ENCODE measurements around the gene KLHDC7B. TPM values are rescaled to one million over a fixed set of nuclear protein-coding genes. Genes with fewer than 3 reads are reported as not detected.

Gene KLHDC7B
- total and polyA plus RNA-seq, 2 donors (not counting 3 experiments of a cell fraction or from before 2014, with no cell fraction given): not detected

DNA sequence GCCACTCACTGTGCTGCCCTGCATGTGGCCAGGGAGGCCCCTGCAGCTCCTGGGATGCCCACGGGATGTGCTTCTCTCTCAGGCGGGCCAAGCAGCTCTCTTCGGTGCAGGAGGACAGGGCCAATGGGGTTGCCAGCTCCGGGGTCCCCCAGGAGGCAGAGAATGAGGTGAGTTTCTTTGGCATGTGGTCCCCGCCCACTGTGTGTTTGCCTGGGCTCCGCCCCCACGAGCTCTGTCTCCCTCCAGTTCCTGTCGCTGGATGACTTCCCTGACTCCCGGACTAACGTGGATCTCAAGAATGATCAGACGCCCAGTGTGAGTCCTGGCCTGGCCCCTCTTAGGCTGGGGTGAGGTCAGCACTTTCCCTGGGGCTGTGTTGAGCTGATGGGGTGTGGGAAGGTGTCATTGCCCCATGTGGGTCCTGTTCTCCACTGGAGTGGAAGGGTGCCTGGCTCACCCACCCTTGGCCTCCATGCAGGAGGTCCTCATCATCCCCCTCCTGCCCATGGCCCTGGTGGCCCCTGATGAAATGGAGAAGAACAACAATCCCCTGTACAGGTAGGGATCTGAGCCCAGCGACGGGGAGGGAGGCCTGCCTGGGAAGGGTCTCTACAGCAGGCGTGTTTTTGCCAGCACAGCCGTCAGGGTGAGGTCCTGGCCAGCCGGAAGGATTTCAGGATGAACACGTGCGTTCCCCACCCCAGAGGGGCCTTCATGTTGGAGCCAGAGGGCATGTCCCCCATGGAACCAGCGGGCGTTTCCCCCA lies 28.0 kb upstream of the KLHDC7B start:
- TF ChIP-seq, protein P1, sequence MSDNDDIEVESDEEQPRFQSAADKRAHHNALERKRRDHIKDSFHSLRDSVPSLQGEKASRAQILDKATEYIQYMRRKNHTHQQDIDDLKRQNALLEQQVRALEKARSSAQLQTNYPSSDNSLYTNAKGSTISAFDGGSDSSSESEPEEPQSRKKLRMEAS (IDR thresholded peaks at IDR 0.05; ENCODE audit: insufficient read depth, insufficient read length): no peak
- TF ChIP-seq, protein P2, sequence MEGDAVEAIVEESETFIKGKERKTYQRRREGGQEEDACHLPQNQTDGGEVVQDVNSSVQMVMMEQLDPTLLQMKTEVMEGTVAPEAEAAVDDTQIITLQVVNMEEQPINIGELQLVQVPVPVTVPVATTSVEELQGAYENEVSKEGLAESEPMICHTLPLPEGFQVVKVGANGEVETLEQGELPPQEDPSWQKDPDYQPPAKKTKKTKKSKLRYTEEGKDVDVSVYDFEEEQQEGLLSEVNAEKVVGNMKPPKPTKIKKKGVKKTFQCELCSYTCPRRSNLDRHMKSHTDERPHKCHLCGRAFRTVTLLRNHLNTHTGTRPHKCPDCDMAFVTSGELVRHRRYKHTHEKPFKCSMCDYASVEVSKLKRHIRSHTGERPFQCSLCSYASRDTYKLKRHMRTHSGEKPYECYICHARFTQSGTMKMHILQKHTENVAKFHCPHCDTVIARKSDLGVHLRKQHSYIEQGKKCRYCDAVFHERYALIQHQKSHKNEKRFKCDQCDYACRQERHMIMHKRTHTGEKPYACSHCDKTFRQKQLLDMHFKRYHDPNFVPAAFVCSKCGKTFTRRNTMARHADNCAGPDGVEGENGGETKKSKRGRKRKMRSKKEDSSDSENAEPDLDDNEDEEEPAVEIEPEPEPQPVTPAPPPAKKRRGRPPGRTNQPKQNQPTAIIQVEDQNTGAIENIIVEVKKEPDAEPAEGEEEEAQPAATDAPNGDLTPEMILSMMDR (IDR thresholded peaks at IDR 0.05; ENCODE audit: extremely low read depth in 1 of 2, insufficient read depth in 1 of 2, low read depth in 1 of 2, low read length in 2 of 2): no peak
- TF ChIP-seq JUN (IDR thresholded peaks at IDR 0.05; ENCODE audit: borderline replicate concordance, insufficient read depth, insufficient read length, low read depth): no peak
- TF ChIP-seq MYC (IDR thresholded peaks at IDR 0.05; ENCODE audit: low read depth, low read length): no peak
- no peak for TF ChIP-seq POLR2A (IDR thresholded peaks at IDR 0.05; ENCODE audit: low read depth, low read length)
- no peak for TF ChIP-seq FOS (IDR thresholded peaks at IDR 0.05; ENCODE audit: borderline replicate concordance, insufficient read depth, low read length)
- TF ChIP-seq POLR2AphosphoS5 (IDR thresholded peaks at IDR 0.05; ENCODE audit: insufficient read depth, low read depth, low read length): no peak
- no peak for TF ChIP-seq EZH2 (IDR thresholded peaks at IDR 0.05; ENCODE audit: borderline replicate concordance, low read depth, low read length, severe bottlenecking)
- no peak for TF ChIP-seq GATA2 (IDR thresholded peaks at IDR 0.05; ENCODE audit: insufficient read depth, insufficient read length, low read depth, low read length)
- Histone ChIP-seq H3K9me1 (replicated peaks; ENCODE audit: control insufficient read depth, extremely low read depth, insufficient read depth, low read length) (no peaks in the 10 kb centered on the region), H3K4me2 (ENCODE audit: insufficient read depth, low read length) (no peak overlapping the region), H3K4me3 (replicated peaks in 1 of 3; ENCODE audit: insufficient read depth in 1 of 3, low read depth in 1 of 3, low read length in 3 of 3) (no peak overlapping the region), H3K27ac (ENCODE audit: insufficient read depth, low read depth, low read length) (no peak overlapping the region), H3K36me3 (ENCODE audit: control insufficient read depth in 2 of 2, extremely low read depth in 1 of 2, insufficient read depth in 2 of 2, low read length in 2 of 2) (peaks cover 0 to 15% of the 10 kb centered on the region in 2 experiments), H3K9me3 (replicated peaks; ENCODE audit: control insufficient read depth, insufficient read depth, low read length) (no peaks in the 10 kb centered on the region), H3K27me3 (ENCODE audit: control insufficient read depth in 2 of 2, insufficient read depth in 2 of 2, low read length in 2 of 2) (no peaks in the 10 kb centered on the region), H4K20me1 (replicated peaks; ENCODE audit: control insufficient read depth, extremely low read depth, insufficient read depth, low read length) (no peaks in the 10 kb centered on the region), H2AFZ (ENCODE audit: low read depth, low read length) (no peak overlapping the region), H3K9ac (replicated peaks; ENCODE audit: extremely low read depth, insufficient read depth, low read length) (no peak overlapping the region), H3K79me2 (ENCODE audit: control insufficient read depth, insufficient read depth, low read length) (peaks cover 10% of the 10 kb centered on the region), H3K4me1 (ENCODE audit: control insufficient read depth, extremely low read depth, insufficient read depth, low read length) (peaks cover 3% of the 10 kb centered on the region)
- DNase-seq (ENCODE audit: low read depth, low spot score) (no peak), FAIRE-seq (no peak)
- ChIA-PET CTCF (interaction anchor here (1.4 kb wide), 1 partner anchor 8 kb away, joined by 5 read pairs; the partner anchor contains the start of gene SCO2), POLR2A (no interaction called here)
- dilution Hi-C loops (cut with MboI; ENCODE audit: extremely low pct_ligation_motif_present, low sequenced_read_pairs) (no loop called here), intact Hi-C loops (cut with micrococcal nuclease) (no loop called here)
- BruUV-seq (replicated peaks): no TSS peak

Measured in endothelial cell of umbilical vein (primary cell).